HG02852 (cell line): ENCODE measurements around the gene TMEM86A.
A peak's percentile ranks its signal among the peaks of the same experiment; 100 is the strongest.

Experiments
- ATAC-seq: cut with Tn5 transposase; IDR thresholded peaks from one replicate; pipeline ENCODE4 v1.9.1; 2021; ENCODE audit warnings: mild to moderate bottlenecking, moderate library complexity; ENCODE audit not compliant: unreplicated experiment

The TMEM86A gene

GRCh38 chr11:18699848-18700261 is 1.3 kb downstream of the TMEM86A start:
- no peak for ATAC-seq

- ATAC-seq = no peak
These were observed 1.8 kb downstream of the TMEM86A start for GRCh38 chr11:18700375-18700774.

GRCh38 chr11:18700872-18701271 is 2.3 kb downstream of the TMEM86A start:
- ATAC-seq = no peak

GRCh38 chr11:18701614-18702216 is 3.1 kb downstream of the TMEM86A start:
- no peak for ATAC-seq

GRCh38 chr11:18703001-18703763 is 4.6 kb downstream of the TMEM86A start:
- no peak for ATAC-seq

- no peak for ATAC-seq
These were observed 5.6 kb downstream of the TMEM86A start for GRCh38 chr11:18704045-18704645.

GRCh38 chr11:18704698-18705097 is 6.1 kb downstream of the TMEM86A start:
- no peak for ATAC-seq

- ATAC-seq = no peak
These were observed 7.2 kb downstream of the TMEM86A start for GRCh38 chr11:18705651-18706281.

GRCh38 chr11:18706330-18707243 is 8.0 kb downstream of the TMEM86A start:
- ATAC-seq = peak; percentile 51

- ATAC-seq = no peak
These were observed 9.3 kb downstream of the TMEM86A start for GRCh38 chr11:18707811-18708340.

- ATAC-seq = no peak
These were observed 10.8 kb downstream of the TMEM86A start for GRCh38 chr11:18709414-18709813.

- no peak for ATAC-seq
These were observed 12.0 kb downstream of the TMEM86A start for GRCh38 chr11:18710545-18710944.

GRCh38 chr11:18713646-18714442 is 15.3 kb downstream of the TMEM86A start:
- ATAC-seq = no peak

- no peak for ATAC-seq
These were observed 15.8 kb downstream of the TMEM86A start for GRCh38 chr11:18714443-18714780.

- ATAC-seq = no peak
These were observed 16.9 kb downstream of the TMEM86A start for GRCh38 chr11:18715476-18715875.

- no peak for ATAC-seq
These were observed 21.7 kb downstream of the TMEM86A start for GRCh38 chr11:18720091-18720807.

- ATAC-seq = peak; percentile 85
These were observed 22.4 kb downstream of the TMEM86A start for GRCh38 chr11:18720808-18721560.

- peak; percentile 63 for ATAC-seq
These were observed 23.1 kb downstream of the TMEM86A start for GRCh38 chr11:18721561-18722292.
